WTC11 (cell line): ENCODE results near the gene MMS19. TPM values are rescaled to one million over a fixed set of nuclear protein-coding genes. Genes with fewer than 3 reads are reported as not detected.

Experiments used
- MAX ChIP-seq: sonication (generic); formaldehyde crosslinking; IDR thresholded peaks from 2 replicates; pipeline ENCODE4 v1.8.0; 2022; ENCODE audit warnings: mild to moderate bottlenecking, missing genetic modification reagents
- NR1H2 ChIP-seq: sonication (generic); formaldehyde crosslinking; IDR thresholded peaks from 2 replicates; pipeline ENCODE4 v1.9.0; 2021; ENCODE audit warnings: mild to moderate bottlenecking, moderate library complexity, missing genetic modification reagents
- TP53 ChIP-seq: sonication (generic); formaldehyde crosslinking; IDR thresholded peaks from 2 replicates; pipeline ENCODE4 v1.8.1; 2023; ENCODE audit warnings: mild to moderate bottlenecking, missing genetic modification reagents
- ZBTB43 ChIP-seq: sonication (generic); formaldehyde crosslinking; IDR thresholded peaks from 2 replicates; pipeline ENCODE4 v1.8.1; 2023; ENCODE audit warnings: mild to moderate bottlenecking, missing genetic modification reagents
- ZNF219 ChIP-seq: sonication (generic); formaldehyde crosslinking; IDR thresholded peaks from 2 replicates; pipeline ENCODE4 v1.8.0; 2023; ENCODE audit warnings: missing genetic modification reagents, mild to moderate bottlenecking, borderline replicate concordance
- ZNF671 ChIP-seq: fragments of 250-450 bp; sonication (Bioruptor Pico); IDR thresholded peaks from 2 replicates; pipeline ENCODE4 v1.8.0; 2021; ENCODE audit warnings: mild to moderate bottlenecking
- total RNA-seq: library from RNA; stranded (reverse); gene quantifications from 3 replicates; pipeline ENCODE4 v1.2.3, GENCODE V29; 2021

MMS19 gene
- total RNA-seq, 1 experiment from 2014 or later = 135 TPM

- no peak for TF ChIP-seq ZNF219 (CRISPR knock-in tag)
- TF ChIP-seq ZNF671 (CRISPR knock-in tag) = no peak
- no peak for TF ChIP-seq TP53
- TF ChIP-seq ZBTB43 (CRISPR knock-in tag) = no peak
- no peak for TF ChIP-seq NR1H2 (CRISPR knock-in tag)
- TF ChIP-seq MAX (CRISPR knock-in tag) = no peak
Observed at GRCh38 chr10:97408496-97408992, 89.7 kb downstream of the MMS19 start (continued).

Other genes starting within 250 kb of the MMS19 start
- gene ARHGAP19, start 205.8 kb downstream of the MMS19 start, total RNA-seq = 35.5 to 42.2 TPM (median 38.0 TPM) in 3 replicates
- gene FRAT1, start 179.2 kb downstream of the MMS19 start, total RNA-seq = 7.0 to 8.2 TPM (median 7.6 TPM) in 3 replicates
- gene FRAT2, start 163.7 kb downstream of the MMS19 start, total RNA-seq = 48.2 to 53.5 TPM (median 50.8 TPM) in 3 replicates
- gene RRP12, start 97.1 kb downstream of the MMS19 start, total RNA-seq = 44.9 to 56.6 TPM (median 45.6 TPM) in 3 replicates
- gene PGAM1, start 72.2 kb downstream of the MMS19 start, total RNA-seq = 833 to 990 TPM (median 989 TPM) in 3 replicates
- 48.4 to 53.7 TPM (median 50.0 TPM) in 3 replicates for gene EXOSC1, start 52.4 kb downstream of the MMS19 start, total RNA-seq
- 39.6 to 44.4 TPM (median 44.0 TPM) in 3 replicates for gene ZDHHC16, start 52.2 kb downstream of the MMS19 start, total RNA-seq
- gene UBTD1, start 502 bp upstream of the MMS19 start, total RNA-seq = 29.1 to 35.7 TPM (median 31.2 TPM) in 3 replicates
- gene ANKRD2, start 74.4 kb upstream of the MMS19 start, total RNA-seq = not detected in 3 replicates
- gene HOGA1, start 86.0 kb upstream of the MMS19 start, total RNA-seq = 0.15 to 0.62 TPM (median 0.55 TPM) in 3 replicates
- 0.21 to 0.34 TPM in 2 of 3 replicates, not detected in the other for gene C10orf62, start 91.3 kb upstream of the MMS19 start, total RNA-seq
- gene MORN4, start 135.1 kb upstream of the MMS19 start, total RNA-seq = 21.8 to 27.1 TPM (median 24.0 TPM) in 3 replicates
- 18.6 to 19.6 TPM (median 19.5 TPM) in 3 replicates for gene PI4K2A, start 142.2 kb upstream of the MMS19 start, total RNA-seq
- gene AVPI1, start 188.8 kb upstream of the MMS19 start, total RNA-seq = 8.1 to 9.8 TPM (median 9.0 TPM) in 3 replicates
- 36.8 to 37.7 TPM (median 36.9 TPM) in 3 replicates for gene MARVELD1, start 215.3 kb upstream of the MMS19 start, total RNA-seq
- gene ZFYVE27, start 238.7 kb upstream of the MMS19 start, total RNA-seq = 23.2 to 26.9 TPM (median 26.0 TPM) in 3 replicates